Fibroblast of pulmonary artery (primary cell): ENCODE results near the gene ABCG2.
"Not testable (repeated sequence)": the region's sequence is repeated elsewhere in the genome, so short reads cannot be mapped to it uniquely, and the experiment has no call there.

Experiments used
- DNase-seq: peaks from one replicate; pipeline ENCODE4 v3.0.0-alpha.2; 2010; ENCODE audit warnings: low read depth
- H3K4me3 ChIP-seq: replicated peaks from 2 replicates; pipeline ENCODE4 v1.5.1; 2011; ENCODE audit warnings: low read depth, mild to moderate bottlenecking, control low read depth, low read length, moderate library complexity
- CTCF ChIP-seq: IDR thresholded peaks from 2 replicates; pipeline ENCODE4 v1.5.1; 2011; ENCODE audit warnings: mild to moderate bottlenecking, control low read depth, low read length, inconsistent platforms; ENCODE audit errors: missing control alignments

The ABCG2 gene

GRCh38 chr4:88130003-88130402 is 28.4 kb downstream of the ABCG2 start:
- no peak overlapping the region for H3K4me3 ChIP-seq
- no peak for TF ChIP-seq CTCF

GRCh38 chr4:88122260-88122659 is 36.2 kb downstream of the ABCG2 start:
- not testable (repeated sequence) for H3K4me3 ChIP-seq

More at GRCh38 chr4:88130003-88130402, 28.4 kb downstream of the ABCG2 start:
- no peak for DNase-seq

DNA sequence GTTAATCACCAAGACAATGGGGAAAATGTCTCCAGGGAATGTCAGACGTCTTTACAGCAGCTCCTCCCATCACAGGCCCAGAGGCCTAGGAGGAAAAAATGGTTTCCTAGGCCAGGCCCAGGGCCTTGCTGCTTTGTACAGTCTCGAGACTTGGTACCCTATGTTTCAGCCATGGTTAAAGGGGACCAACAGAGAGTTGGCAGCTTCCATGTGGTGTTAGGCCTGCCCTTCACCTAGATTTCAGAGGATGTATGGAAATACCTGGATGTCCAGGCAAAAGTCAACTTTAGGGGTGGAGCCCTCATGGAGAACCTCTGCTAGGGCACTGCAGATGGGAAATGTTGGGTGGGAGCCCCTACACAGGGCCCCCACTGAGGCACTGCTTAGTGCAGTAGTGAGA is 38.5 kb downstream of the ABCG2 start:
- no peak for DNase-seq
- TF ChIP-seq CTCF, result no peak
- no peak overlapping the region for H3K4me3 ChIP-seq

More at GRCh38 chr4:88122260-88122659, 36.2 kb downstream of the ABCG2 start:
- not testable (repeated sequence) for DNase-seq

DNA sequence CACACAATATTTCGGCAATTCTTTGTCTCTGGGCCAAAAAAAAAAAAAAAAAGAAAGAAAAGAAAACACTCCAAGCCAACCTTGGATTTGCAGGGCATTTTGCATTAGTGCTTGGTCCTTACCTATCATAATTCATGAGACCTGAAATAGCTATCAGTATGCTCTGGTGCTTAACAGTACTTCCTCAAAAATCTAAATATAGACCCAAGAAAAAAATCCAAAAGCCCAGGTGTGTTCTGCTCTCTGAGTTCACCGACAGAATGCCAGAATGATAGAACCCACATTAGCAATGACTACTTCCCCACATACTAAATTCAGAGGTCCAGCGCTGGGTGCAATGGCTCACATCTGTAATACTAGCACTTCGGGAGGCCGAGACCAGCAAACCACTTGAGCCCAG is 42.9 kb downstream of the ABCG2 start:
- H3K4me3 ChIP-seq, result no peak overlapping the region
- TF ChIP-seq CTCF, result no peak
- DNase-seq, result no peak

DNA sequence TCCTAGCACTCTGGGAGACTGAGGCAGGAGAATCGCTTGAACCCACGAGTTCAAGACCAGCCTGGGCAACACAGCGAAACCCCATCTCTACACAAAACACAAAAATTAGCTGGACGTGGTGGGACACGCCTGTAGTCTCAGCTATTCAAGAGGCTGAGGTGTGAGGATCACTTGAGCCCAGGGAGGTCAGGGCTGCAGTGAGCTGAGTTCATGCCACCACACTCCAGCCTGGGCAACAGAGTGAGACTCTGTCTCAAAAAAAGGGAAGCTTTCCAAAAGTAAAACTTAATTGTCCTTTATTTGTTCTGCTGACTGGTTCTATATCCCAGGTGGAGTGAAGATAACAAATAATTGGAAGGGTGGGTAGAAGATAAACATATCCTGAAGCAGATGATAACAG is 45.6 kb downstream of the ABCG2 start:
- no peak for DNase-seq
- no peak for TF ChIP-seq CTCF
- H3K4me3 ChIP-seq, result no peak overlapping the region

DNA sequence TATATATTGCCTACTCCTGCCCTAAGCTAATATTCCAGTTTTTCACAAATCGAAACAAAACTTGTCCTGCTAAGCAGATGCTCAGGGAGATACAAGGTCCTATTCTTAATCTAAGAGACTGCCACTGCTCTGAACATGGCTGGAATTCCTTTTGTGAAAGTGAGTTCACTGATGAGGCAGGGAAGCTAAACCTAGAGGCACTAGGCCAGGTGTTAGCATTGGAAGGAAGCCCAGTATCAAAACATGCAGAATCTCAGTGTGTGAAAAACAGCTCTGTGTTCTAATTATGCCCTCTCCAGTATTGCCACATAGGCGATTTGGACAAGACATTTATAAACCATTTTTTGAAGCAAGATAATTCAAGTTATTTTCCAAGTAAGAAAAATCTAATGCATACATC is 47.6 kb downstream of the ABCG2 start:
- no peak for TF ChIP-seq CTCF
- no peak for DNase-seq
- no peak overlapping the region for H3K4me3 ChIP-seq

DNA sequence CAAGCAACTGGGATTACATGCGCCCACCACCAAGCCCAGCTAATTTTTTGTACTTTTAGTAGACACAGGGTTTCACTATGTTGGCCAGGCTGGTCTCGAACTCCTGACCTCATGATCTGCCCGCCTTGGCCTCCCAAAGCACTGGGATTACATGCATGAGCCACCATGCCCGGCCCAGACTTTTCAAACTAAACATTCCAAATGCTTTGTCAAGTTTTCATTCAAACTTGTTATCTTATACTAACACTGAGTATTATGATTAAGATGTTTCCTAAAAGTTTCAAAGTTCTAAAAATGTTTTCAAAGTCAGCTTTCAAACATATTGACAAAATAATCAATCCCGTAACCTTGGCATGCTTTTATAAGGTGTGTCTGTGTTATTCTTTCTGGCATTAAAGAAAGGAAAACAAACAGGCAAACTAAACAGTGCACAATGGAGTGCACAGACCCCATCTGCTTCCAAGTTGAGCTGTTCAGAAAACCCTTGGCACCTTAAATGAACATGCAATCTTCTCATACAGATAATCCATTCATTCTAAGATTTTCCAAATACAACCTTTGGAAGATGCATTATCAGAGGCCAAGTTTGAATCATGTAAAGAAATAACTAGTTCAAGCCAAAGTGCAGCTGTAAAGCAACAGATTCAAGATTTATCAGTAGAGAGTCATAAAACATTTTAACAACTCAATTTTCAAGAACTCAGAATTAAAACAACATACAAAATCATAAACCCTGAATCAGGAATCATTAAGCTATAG is 49.1 kb downstream of the ABCG2 start:
- no peak for TF ChIP-seq CTCF
- no peak for DNase-seq
- H3K4me3 ChIP-seq, result no peak overlapping the region
